RKO (cell line): ENCODE results near the gene YARS2.
A peak's percentile ranks its signal among the peaks of the same experiment; 100 is the strongest.

Experiments
- DNase-seq: peaks from one replicate; pipeline ENCODE4 v3.0.0-alpha.2; 2016; ENCODE audit warnings: low spot score

YARS2 gene

GRCh38 chr12:32755654-32756475 lies at the start of gene YARS2:
Gene YARS2, minus strand, starts transcription at chr12:32755897. Its CDS starts 23 bp downstream, at chr12:32755874.
- DNase-seq = peak; percentile 98

GRCh38 chr12:32804301-32804700 lies 48.6 kb upstream of the YARS2 start:
- DNase-seq = no peak

GRCh38 chr12:32801269-32801980 lies 45.7 kb upstream of the YARS2 start:
- no peak for DNase-seq

GRCh38 chr12:32794281-32794680 lies 38.6 kb upstream of the YARS2 start:
- DNase-seq = no peak

GRCh38 chr12:32789916-32790315 lies 34.2 kb upstream of the YARS2 start:
- no peak for DNase-seq

- DNase-seq = no peak
Observed at GRCh38 chr12:32789446-32789845, 33.7 kb upstream of the YARS2 start.

- no peak for DNase-seq
Observed at GRCh38 chr12:32788405-32788804, 32.7 kb upstream of the YARS2 start.

- no peak for DNase-seq
Observed at GRCh38 chr12:32785557-32785956, 29.9 kb upstream of the YARS2 start.

- no peak for DNase-seq
Observed at GRCh38 chr12:32783029-32783428, 27.3 kb upstream of the YARS2 start.

- DNase-seq = no peak
Observed at GRCh38 chr12:32780071-32780470, 24.4 kb upstream of the YARS2 start.

- DNase-seq = no peak
Observed at GRCh38 chr12:32777691-32778175, 22.0 kb upstream of the YARS2 start.

GRCh38 chr12:32777159-32777558 lies 21.5 kb upstream of the YARS2 start:
- no peak for DNase-seq

GRCh38 chr12:32776258-32776657 lies 20.6 kb upstream of the YARS2 start:
- no peak for DNase-seq

GRCh38 chr12:32773691-32774090 lies 18.0 kb upstream of the YARS2 start:
- no peak for DNase-seq

- DNase-seq = no peak
Observed at GRCh38 chr12:32770141-32770540, 14.4 kb upstream of the YARS2 start.

GRCh38 chr12:32768518-32768917 lies 12.8 kb upstream of the YARS2 start:
- no peak for DNase-seq

GRCh38 chr12:32765906-32766305 lies 10.2 kb upstream of the YARS2 start:
- no peak for DNase-seq

GRCh38 chr12:32761716-32762115 lies 6.0 kb upstream of the YARS2 start:
- no peak for DNase-seq

- DNase-seq = no peak
Observed at GRCh38 chr12:32757157-32757556, 1.5 kb upstream of the YARS2 start.

GRCh38 chr12:32756476-32757066 lies 874 bp upstream of the YARS2 start:
- peak; percentile 32 for DNase-seq

- peak; percentile 99 for DNase-seq
Observed at GRCh38 chr12:32755051-32755653, 545 bp downstream of the YARS2 start.

- DNase-seq = peak; percentile 56
Observed at GRCh38 chr12:32754111-32754510, 1.6 kb downstream of the YARS2 start.
